Non-pigmented ciliary epithelial cell (primary cell): ENCODE results near the gene SALL3.

Experiments used
- DNase-seq: peaks from one replicate; pipeline ENCODE4 v3.0.0-alpha.2; 2010; ENCODE audit warnings: low read depth

Gene SALL3

DNA sequence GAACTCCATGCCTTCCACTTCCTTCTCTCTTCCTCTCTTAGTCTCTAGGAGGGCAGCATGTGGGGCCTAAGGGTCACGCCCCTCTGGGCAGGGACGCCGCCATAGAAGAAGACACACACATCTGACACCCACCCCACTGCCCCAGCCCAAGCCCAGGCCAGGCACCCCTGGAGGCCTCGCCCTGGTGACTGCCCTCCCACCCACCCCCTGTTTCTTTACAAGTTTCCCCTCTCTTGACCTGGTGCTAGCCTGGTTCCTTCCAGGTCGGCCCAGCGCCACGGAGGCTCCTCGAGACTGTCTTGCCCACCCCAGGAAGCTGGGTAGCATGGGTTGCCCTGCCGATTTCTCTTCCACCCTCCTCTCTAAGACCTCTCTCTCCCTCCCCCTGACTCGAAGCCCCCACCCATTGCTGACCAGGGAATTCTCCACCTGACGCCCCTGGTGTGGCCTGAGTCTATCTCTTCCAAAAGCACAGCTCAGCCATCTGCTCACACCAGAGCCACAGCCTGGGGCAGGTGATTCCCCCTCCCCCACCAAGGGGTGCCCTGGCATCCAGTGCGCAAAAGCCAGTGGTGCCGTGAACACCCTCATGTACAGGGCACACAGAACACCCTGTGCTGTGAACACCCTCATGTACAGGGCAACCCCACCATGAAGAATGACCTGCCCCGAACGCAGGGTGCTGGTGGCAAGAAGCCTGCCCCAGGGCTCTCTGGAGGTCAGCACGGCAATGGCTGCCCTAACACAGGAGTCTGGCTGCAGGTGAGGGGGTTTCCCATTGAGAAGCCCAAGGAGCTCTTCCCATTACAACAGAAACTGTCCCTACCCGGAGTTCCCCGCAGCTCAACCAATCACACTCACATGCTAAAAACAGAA, 13.5 kb upstream of the SALL3 start:
- DNase-seq: no peak

DNA sequence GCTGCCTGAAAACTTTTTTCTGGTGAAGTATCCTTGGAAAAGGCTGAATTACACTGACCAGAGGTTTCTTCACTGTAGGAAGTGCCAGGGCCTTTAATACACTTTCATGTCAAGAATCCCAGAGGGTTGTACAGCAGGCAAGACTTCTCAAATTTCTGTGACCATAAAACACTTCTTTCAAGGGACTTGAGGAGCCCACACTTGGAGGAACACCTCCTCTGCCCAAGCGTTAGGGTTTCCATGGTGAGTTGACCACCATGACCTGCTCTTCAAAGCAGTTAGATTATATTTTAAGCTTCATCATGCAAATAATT, 12.9 kb upstream of the SALL3 start:
- no peak for DNase-seq

DNA sequence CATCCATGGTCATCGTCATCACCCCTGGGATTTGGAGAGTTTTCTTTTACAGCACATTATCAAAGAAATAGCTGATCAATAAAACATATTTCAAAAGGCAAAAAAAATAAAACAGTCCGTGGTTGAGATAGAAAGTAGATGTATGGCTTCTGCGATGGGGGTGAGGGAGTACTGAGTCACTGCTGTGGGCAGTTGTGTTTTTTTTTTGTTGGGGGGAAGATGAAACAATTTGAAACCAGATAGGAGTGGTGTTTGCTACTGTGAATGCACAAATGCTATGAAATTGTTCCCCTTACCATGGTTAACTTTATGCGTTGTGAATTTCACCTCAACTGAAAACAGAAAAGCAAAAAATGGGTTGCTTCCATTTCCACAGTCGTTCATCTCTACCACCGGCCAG, 11.9 kb upstream of the SALL3 start:
- no peak for DNase-seq

DNA sequence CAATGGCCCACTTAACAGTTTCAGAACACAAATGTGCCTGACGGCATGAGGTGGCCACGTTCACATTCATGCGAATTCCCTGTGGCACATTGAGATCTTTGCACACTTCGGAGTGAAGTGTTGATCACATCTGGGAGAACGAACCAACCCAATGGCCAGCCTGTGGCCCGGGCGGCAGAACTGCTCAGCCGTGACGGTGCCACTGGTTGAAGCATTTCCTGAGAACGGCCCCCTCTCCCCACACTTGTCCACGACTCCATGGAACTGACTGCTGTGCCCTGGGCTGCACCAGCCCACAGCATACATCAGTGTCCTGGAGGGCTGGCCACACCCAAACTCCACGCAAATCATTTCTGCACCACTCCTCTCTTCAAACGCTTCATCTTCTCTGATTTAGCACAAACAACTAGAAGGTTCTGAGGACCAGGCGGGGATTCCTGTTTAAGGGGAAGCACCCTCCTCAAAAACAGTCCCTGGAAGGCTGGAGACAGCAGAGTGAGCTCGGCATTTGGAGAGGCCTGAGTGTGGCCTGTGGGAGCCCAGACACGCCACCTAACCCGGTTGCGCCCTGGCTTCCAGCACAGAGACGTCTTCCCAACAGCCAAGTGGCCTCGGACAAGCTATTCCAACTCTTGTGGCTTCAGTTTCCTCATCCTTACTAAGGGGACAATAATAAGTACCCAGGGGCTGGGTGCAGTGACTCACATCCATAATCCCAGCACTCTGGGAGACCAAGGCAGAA, 9.9 kb upstream of the SALL3 start:
- DNase-seq: no peak

DNA sequence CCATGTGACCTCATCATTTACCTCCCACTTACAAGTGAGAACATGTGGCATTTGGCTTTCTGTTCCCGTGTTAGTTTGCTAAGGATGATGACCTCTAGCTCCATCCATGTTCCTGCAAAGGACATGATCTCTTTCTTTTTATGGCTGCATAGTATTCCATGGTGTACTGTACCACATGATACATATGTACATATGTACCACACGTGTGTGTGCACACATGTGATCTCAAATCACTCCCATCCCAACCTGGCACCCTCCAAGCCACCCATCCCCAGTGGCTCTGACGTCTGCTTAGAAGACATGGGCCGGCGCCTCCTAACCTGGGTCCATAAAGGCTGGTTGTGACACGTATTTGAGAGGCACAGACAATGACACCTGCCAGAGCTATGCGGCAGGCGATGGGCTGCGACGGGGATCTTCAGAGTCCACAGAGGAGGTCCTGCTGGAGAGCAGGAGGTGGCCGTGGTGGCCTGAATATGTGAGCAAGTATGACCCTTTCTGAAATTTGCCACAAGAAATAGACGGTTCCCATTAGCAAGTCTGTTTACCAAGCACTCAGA, 8.8 kb upstream of the SALL3 start:
- DNase-seq: no peak

DNA sequence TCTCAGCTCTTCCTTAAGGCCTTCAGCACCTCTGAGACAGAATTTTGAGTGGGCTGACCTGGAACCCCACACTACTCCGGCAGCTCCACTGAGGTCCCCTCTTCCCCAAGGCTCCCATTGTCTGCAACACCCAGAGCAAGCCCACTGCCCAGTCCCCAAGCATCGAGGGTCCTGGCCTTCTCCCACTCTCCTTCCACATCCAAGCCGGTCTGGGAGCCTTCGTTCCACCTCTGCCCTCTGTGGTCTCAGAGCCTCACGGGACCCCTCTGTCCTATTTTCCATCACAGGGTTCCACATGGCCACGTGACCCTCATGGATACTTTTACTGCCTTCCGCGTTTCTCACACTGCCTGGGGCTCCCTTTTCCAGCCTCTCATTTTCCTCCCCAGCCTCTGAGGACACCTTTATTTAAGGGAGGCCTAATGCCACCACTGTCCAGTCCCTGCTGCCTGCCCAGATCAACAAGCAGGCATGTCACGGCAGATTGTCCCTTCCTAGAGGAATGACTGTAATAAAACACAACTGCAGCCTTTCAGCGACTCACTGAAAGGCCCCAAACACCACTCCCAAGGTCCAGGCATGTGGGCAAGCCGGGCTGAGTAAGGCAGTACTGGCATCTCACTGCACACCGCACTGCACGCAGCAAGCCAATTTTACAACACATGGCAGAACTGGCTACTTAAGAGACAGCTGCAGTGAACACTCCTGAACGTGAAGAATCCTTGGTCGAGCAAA, 7.9 kb upstream of the SALL3 start:
- DNase-seq: no peak

DNA sequence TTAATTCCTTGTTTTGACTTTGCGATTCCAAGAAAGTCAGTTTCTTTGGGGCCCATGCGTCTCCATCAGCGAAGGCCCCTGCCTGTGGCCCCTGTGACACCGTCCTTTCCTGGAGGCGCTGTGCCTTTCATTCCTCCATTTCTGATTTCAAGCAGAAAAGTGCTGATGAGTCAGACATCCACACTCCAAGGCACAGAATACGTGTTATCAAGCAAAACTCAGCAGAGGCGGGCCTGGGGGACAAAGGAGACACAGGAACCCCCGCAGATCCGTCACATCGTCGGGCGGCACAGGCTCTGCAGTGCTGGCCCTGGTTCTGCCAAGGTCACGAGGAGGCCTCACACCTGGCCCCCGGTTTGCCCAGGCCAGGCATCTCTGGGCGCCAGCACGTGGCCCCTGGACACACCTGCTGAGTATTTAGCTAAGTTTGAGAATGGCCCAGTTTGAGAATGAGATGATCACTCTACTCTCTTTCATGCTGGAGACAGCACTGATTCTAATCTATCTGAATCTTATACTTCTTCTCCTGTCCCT, 7.2 kb upstream of the SALL3 start:
- DNase-seq: no peak

DNA sequence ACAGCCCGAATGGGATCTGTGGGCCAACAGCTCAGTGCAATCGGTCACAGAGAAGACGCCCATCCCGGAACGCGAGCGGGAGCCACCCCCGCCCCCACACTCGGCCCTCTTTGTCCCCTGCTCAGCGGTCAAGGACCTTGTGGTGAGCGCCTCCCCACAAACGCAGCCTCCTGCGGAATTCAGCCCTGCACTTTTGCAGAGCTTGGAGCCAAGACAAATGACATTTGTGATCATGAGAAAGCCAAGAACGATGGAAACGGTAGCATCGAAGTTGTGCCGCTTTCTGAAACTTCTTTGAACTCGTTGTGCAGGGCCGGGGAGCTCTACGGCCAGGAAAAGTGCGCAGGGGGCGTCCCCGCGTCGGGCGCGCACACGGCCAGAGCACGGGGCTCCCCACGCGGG, 6.7 kb upstream of the SALL3 start:
- no peak for DNase-seq

DNA sequence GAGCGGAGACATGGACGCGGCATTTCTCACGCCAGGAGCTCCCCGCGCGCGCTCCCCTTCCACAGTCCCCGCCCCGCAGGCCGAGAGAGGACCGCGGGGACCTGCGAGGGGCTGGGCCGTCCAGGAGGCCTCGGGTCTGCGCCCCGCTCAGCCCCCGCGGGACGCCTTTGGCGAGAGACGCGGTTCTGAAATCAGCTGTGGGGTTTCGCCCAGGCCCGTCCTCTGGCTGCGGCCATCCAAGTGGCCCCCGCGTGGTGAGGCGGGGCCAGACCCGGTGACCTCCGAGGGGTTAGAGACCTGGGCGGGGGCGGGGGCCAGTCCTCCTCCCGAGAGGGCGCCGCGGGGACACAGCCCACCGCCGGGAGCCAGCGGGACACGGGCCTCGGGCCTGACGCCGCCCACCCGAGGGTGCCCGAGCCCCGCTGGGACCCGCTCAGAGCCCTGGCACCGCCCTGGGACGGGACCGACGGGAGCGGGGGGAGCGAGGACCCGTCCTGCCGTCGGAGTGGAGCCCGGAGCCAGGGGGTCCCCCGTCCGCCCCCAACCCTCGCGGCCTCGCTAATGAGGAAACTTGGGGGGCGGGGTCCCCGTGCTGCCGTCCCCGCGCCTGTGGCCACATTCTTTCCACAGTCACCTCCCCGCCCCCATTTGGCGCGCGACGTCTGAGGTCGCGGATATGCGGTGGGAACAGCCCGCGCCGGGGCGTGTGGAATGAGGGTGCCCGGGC, 6.1 kb upstream of the SALL3 start:
- no peak for DNase-seq

DNA sequence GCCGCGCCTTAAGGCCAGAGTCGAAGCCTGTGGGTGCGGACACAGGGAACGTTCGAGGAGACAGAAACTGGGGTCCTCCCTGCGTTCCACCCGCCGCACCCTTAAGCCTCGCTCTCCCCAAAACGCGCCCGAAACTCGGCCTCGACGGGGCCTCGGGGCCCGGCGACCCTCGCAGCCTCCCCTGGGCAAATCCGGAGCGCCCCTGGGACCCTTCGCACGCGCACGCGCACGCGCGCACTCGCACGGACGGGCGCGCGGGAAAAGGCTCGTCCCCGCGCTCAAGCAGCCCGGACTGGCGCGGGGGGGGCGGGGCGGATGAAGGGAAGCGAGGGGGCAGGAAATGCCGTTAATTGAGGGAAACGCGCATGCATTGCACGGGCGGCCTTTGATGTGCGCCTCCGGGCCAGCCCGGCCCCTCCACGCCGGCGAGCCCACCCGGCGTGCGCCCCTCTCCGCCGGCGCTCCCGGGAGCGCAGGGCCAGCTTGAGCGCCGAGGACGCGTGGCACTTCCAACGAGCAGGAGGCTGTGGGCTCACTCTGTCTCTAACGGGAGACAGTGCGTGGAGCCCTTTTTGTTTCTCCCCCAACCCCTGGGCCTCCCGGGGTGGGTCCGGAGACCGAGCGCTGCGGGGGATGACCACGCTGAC, 5.4 kb upstream of the SALL3 start:
- no peak for DNase-seq

DNA sequence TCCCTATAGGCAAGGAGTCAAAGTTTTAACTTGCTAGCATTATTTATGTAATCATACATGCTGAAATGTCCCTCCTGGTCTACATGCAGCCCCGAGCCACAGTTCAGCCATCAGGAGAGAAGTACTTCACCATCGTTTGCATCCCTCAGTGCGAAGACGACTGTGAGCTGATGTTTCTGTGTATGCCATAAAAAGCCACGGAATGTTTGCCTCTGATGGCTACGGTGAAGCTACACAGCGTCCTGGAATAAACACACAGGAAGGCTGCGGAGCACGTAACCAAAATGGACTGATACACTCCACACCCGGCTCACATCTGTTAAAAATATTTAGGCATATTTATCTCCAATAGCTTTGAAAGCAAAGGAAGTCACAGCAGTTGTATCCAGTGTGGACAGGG, 4.3 kb upstream of the SALL3 start:
- no peak for DNase-seq

DNA sequence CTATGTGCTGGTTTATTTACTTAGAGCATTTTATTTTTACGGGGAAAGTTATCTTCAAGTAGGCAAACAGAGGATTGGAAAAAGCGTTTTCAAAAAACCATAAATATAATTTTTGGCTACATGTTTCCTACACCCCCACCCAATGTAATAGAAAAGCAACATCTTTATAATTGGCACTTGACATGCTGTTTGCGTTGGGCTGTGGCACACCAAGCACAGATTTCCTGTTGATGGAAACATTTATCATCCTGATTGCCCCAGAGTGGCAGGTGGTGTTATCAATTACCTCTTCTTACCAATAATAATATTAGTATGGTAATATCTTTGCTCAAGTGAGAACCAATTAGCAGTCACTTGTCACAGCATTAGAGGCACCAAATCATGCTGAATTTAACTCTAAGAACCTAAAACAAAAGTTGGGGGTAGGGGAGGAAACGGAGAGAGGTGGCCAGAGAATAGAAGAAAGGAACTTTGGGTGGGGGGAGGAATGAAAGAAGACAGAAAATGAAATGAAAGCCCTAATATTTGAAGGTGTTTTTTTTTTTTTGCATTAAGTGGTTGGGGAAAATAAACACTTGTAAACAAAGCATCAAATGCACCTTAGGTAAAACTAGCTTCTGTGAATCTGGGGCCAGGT, 3.8 kb upstream of the SALL3 start:
- DNase-seq: no peak

DNA sequence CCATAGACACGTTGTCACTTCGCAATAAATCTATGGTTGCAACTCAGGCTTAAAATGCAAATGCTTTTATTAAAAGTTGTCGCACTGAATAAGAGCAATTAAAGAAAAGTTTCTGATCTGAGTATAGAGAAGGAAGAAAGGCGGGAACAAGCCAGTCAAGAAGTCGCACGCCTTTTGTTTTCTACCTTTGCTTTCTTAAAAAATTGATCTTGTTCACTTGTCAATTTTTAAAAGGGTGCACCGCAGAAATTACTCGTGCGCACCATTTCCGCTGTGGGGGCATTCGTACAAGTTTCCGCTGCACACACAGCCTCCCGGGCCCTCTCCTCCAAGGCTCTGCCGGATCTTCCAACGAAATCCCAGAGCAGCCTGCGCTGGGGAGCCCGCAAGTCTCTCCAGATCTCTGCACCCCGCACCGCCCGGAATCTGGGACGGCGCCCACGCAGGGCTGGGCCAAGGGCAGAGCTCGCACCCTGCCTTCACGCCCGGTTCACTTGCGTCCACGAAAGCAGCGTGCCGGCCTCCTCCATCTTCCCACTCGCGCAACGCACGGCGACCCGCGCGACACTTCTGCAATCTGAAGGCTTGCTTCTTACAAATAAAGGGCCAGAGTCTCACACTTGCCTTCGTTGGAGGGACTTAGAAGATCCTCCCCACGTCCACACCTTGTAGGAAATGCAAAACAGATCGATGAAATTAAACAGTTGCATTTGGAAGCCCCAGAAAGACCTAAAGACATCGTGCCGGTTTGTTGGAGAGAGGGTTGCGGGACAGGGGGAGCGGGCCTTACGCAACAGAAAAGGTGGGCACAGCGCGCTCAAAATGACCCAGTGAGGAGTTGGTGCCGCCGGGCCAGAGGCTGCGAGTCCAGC, 2.6 kb upstream of the SALL3 start:
- DNase-seq: no peak

DNA sequence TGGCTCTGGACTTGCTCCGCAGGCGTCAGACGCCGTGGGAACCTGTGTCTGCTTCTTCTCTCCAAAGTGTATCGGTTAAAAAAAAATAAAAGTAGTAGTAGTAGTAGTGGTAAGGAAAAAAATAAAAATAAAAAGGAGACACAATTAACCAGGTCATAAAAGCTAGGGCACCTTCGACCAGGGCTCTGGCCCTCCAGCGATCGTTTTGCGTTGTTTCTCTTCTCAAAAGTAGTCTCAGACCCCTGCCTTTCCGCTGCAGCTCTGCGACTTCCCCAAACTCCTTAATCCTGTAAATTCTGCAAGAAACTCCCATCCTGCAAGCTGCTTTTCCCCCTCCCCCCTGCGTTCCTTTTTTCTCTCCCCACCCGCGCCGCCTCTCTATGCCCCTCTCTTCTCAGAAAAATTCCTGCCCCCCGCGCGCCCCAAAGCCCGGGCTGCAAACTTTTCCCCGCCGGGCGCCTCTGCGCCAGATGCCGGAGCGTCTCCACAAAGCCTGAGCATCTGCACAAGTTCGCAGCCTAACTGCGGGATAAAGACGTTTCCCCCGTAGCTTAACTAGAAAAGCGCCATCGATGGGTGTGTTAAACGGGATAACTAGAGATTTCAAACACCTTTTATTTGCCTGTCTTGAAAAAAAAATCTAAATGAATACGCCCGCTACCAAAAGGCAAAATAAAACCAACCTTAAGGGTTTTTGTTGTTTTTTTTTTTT, 1.8 kb upstream of the SALL3 start:
- no peak for DNase-seq

DNA sequence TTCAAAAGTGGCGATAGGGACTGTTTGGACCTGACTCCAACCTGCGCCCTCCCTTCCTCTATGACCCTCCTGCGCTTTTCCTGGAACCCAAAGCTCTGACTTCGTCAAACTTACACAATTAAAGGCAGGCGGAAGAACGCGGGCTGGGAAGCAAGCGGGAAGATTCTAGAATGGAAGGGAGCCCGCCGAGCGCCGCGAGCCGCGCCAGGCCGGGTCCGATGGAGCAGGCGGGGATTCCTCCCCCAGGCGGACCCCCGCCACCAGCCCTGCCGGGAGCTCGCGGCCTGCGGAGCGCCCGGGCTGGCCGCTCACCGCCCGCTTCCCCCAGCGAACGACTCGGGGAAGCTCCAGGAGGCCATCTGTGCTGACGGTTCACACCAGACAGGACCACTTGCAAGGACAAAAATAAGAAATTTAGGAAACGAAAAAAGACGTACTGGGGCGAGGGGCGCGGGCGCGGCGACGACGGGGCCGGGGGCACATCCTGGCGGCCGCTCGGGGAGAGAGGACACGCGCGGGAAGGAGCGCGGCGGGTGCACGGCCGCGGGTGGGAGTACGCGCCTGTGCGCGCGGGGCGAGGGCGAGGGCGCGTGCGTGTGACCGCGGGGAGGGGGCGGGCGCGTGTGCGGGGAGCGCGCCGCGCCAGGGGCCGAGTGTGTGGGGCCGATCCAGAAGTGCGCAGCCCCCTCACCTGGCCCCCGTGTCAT, 1.1 kb upstream of the SALL3 start:
- DNase-seq: no peak

DNA sequence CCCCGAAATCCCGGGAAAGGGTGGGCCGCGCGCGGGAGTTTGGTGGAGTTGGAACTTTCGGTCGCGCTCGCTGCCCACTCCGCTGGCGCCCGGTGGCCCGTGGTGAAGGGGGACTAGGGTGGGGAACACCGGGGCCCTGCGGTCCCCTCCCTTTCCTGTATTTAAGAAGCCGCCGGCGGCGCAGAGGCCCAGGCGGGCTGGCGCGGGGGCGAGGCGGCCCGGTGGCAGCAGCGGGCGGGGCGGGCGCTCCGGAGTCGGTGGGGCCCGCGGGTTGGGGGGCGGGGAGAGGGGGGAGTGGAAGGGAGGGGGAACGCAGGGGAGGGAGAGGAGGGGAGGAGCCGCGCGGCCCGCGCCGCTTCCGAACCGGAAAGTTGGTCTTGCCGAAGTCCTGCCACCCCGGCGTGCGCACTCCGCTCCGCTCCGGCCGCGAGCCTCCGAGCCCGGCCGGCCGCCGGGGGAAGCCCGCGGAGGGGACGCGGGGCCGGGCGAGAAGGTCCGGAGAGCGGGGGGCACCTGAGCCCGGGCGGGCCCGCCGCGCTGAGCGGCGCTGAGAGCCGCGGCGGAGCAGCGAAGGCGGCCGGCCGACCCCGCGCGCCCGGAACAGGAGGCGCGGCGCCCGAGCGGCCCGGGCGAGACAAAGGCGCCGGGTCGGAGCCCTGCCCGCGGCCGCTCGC, 425 bp upstream of the SALL3 start:
- DNase-seq: no peak

DNA sequence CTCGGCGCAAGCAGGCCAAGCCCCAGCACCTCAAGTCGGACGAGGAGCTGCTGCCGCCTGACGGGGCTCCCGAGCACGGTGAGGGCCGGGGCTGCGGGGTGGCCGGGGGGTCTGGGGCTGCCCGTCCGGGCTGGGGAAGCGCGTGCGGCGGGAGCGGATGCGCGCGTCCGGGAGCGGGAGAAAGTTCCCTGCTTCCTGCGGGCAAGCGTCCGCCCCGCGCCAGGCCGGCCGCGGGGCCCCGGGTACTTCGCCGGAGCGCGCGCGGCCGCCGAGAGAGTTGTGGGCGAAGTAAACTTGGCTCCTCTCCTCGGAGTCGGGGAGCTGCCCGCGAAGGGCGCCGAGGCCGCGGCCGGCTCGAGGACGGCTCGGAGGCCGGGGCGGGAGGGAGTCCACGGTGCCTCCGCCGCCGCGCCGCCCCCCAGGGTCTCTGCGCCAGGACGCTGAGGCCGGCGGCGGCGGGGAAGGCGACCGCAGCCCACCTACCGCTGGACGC, 707 bp downstream of the SALL3 start:
- no peak for DNase-seq
